GM23338 (cell line): ENCODE results near the gene MUC5AC.

Experiments
- CREB1 ChIP-seq: fragments of 250-450 bp; sonication (Bioruptor Pico); IDR thresholded peaks from 2 replicates; pipeline ENCODE4 v1.5.0; 2020; ENCODE audit warnings: low read depth, mild to moderate bottlenecking, moderate library complexity
- JUNB ChIP-seq: IDR thresholded peaks from one replicate; pipeline ENCODE4 v1.6.1; 2016; ENCODE audit warnings: antibody characterized with exemption; ENCODE audit not compliant: unreplicated experiment
- NANOG ChIP-seq: IDR thresholded peaks from 2 replicates; pipeline ENCODE4 v1.6.1; 2016; ENCODE audit warnings: antibody characterized with exemption, borderline replicate concordance
- POLR2AphosphoS5 ChIP-seq: IDR thresholded peaks from 2 replicates; pipeline ENCODE4 v1.6.1; 2016; ENCODE audit warnings: antibody characterized with exemption, low read depth
- TF ChIP-seq, protein P1 (sequence below), 2 experiments: fragments of 200-600 bp in 1 of 2; sonication (generic) in 1 of 2; conservative IDR thresholded peaks; 2 replicates each; pipeline versions ENCODE4 v1.5.1 to v1.6.1; 2016 to 2017; ENCODE audit warnings: antibody characterized with exemption in 2 of 2, low read depth in 2 of 2, mild to moderate bottlenecking in 2 of 2, moderate library complexity in 1 of 2

DNA sequence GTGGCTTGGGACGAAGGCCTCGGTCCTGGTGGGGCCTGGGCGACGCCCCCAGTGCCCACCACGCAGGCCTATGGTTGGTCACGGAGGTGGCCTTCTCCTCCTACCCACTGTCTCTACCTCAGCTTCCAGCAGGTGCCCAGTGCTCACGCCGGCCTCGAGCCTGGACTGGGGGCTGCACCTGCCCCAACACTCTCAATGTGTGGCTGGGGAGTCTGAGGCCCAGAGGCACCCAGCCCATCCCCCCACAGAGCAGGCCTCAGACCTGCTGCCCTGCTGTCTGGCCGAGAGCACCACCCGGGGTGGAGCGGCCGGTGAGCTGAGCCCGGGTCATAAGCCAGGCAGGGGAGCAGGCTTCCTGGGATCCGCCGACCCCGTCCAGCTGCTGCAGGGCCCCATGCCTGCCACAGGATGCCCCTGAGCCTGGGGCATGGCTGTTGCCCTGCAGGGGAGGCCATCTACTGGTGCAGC is 28.6 kb upstream of the MUC5AC start:
- TF ChIP-seq, protein P1, sequence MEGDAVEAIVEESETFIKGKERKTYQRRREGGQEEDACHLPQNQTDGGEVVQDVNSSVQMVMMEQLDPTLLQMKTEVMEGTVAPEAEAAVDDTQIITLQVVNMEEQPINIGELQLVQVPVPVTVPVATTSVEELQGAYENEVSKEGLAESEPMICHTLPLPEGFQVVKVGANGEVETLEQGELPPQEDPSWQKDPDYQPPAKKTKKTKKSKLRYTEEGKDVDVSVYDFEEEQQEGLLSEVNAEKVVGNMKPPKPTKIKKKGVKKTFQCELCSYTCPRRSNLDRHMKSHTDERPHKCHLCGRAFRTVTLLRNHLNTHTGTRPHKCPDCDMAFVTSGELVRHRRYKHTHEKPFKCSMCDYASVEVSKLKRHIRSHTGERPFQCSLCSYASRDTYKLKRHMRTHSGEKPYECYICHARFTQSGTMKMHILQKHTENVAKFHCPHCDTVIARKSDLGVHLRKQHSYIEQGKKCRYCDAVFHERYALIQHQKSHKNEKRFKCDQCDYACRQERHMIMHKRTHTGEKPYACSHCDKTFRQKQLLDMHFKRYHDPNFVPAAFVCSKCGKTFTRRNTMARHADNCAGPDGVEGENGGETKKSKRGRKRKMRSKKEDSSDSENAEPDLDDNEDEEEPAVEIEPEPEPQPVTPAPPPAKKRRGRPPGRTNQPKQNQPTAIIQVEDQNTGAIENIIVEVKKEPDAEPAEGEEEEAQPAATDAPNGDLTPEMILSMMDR (conservative IDR thresholded peaks at IDR 0.05; ENCODE audit: low read depth in 2 of 2) = no peak
- TF ChIP-seq POLR2AphosphoS5 = no peak
- no peak for TF ChIP-seq CREB1 (CRISPR knock-in tag)
- no peak for TF ChIP-seq JUNB
- no peak for TF ChIP-seq NANOG
